ENCODE results near the gene DDR2.
"Not testable (repeated sequence)": the region's sequence is repeated elsewhere in the genome, so short reads cannot be mapped to it uniquely, and the experiment has no call there.

DNA sequence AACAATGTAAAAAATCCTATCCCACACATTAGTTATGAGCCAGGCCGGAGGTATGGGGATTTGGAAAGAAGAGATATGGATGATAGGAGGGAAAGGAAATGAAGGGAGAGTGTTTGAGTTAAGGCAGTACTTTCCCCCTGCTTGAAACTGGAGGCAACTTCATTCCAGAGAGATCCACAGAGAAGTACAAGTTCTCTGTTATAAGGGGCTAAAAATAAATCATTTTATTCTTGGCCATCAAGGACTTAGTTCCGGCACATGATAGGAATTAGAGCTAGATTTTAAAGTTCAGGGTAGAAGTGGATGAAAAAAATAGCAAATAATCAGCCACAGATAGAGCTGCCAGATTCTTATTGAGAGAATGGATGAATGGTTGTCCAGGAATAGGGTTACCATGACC is 185.9 kb downstream of the DDR2 start:
- not testable (repeated sequence) for TF ChIP-seq YY1 (IDR thresholded peaks at IDR 0.05; ENCODE audit: insufficient read depth, insufficient read length); ZNF274 (IDR thresholded peaks at IDR 0.05; ENCODE audit: low read depth, low read length); SUZ12 (IDR thresholded peaks at IDR 0.05; ENCODE audit: extremely low read depth, insufficient read depth, insufficient read length)
